Measurements from ENCODE around the gene SELENOH. TPM values are rescaled to one million over a fixed set of nuclear protein-coding genes. Genes with fewer than 3 reads are reported as not detected.

SELENOH gene
- polyA plus RNA-seq, 3 donors: 99.4 to 124 (median 108) TPM

- DNase-seq (ENCODE audit: low read depth in 3 of 3, low spot score in 2 of 3): no peak
Measured at GRCh38 chr11:57745206-57745605, 3.9 kb downstream of the SELENOH start.

GRCh38 chr11:57746920-57747319 lies 5.6 kb downstream of the SELENOH start:
- no peak for DNase-seq (ENCODE audit: low read depth in 3 of 3, low spot score in 2 of 3)

DNA sequence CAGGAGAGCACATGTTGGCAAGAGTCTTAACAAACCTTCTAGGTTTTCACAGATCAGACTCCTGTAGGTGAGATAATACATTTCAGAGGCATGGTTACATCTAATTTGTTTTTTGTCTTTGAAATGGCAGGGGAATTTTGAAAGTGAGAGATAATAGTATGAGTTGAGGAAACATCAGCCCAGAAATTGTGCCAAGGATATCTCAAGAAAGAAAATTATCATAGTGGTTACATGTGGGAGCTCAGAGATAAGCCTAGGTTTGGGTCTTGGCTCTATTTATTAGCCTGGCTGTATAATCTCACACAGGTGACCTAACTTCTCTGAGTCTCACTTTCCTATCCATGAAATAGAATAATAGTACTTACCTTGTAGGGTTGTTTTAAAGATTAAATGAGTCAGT lies 9.9 kb downstream of the SELENOH start:
- DNase-seq (ENCODE audit: low read depth in 3 of 3, low spot score in 2 of 3): no peak

DNA sequence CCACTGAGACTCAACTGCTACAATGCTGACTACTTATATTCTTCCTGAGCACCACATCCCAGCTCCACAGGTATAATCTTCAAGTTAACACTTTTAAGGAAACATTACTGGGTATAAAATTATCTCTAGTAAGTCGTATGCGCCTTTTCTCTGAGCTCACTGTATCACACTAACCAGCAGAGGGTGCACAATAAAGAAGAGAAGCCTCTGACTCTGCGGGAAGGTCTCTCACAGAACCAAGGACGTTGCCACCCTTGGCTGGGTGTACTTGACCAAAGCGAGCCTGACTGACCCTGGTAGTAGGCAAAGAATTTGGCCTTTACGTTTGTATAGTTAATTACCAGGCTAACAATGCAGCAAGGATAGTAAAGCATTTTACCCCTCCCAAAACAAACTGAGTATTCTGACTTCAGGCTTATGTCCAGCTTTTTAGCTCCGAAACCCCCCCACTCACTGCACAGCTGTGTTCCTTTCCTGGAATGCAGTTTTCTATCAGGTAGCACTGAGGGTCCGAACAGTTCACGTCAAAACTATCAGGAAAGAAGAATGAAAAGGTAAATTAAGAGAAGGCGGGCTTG lies 10.5 kb downstream of the SELENOH start, which contains the start of gene BTBD18:
TSS of gene BTBD18 (minus strand) at position 144 of the 578 bp plus-strand sequence. CDS start 631 bp downstream, outside the sequence.
- no peak for DNase-seq (ENCODE audit: low read depth in 3 of 3, low spot score in 2 of 3)

GRCh38 chr11:57752954-57753353 lies 11.7 kb downstream of the SELENOH start:
- DNase-seq (ENCODE audit: low read depth in 3 of 3, low spot score in 2 of 3): no peak

DNA sequence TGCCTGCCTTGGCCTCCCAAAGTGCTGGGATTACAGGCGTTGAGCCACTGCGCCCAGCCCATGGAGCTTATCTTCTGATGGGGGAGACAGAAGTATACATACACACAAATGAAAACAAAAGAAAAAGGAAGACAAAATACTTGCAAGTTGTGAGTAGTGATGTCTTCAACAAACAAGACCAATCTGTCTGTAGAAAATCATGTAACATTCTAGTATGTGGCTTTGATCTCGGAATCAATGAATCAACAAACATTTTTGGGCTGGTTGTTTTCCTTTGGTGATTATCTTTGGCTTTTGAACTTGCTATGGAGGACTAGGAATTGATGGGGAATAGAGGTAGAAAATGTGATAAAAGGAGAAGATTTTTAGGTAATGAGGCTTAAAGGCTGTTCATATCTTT lies 16.9 kb downstream of the SELENOH start:
- DNase-seq (ENCODE audit: low read depth in 3 of 3, low spot score in 2 of 3): no peak

- peak; percentile 95 to 97 (median 95) for DNase-seq (ENCODE audit: low read depth in 3 of 3, low spot score in 2 of 3)
Measured at GRCh38 chr11:57761301-57762234, 20.3 kb downstream of the SELENOH start, which contains the start of gene CTNND1. Gene CTNND1, plus strand, starts transcription at chr11:57761802. Its CDS starts 29,677 bp downstream, at chr11:57791479.

DNA sequence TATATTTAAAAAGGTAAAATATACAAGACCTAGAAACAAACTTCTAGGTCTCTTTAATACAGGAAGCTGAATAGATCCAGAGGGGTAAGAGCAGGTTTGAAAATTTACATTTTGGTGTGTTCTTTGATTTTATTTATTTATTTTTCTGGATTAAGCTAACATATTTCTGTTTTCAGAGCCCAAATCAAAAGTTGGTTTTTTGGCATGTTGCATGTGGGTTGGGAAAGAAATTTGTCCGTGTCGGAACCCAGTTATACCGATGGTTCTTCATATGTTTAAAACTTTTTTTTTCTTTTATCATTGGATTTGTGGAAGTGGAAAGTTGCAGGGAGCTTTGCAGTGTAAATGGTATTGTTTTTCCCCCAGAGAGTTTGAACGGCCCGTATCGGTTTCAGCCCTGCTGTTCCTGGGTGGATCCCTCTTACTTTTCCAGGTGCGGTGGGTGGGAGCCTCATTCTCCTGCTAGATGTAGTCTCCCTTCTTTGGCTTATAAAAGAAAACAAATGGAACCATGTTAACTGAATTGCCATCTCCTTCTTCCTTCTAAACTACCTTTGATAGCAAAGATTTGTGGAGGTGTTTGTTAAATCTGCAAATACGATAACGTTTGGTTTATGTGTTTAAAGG lies 21.1 kb downstream of the SELENOH start:
- no peak for DNase-seq (ENCODE audit: low read depth in 3 of 3, low spot score in 2 of 3)

DNA sequence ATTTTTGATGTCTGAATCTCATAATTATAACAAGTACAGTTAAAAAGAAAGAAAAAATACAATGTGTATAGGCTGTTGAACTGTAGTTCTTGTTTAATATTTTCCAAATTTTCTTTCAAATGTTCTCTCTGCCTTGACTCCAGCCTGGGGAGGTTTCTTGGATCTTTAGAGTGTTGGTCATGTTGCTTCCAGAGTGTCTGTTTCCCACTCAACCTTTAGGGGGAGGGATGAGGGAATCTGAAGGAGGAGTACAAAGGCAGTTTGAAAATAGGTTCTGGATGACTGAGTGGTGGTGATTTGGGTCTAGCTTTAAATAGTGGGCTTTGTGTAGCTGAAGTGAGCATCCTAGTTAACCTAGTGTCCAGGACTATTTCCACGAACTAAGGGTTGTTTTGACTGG lies 22.3 kb downstream of the SELENOH start:
- DNase-seq (ENCODE audit: low read depth in 3 of 3, low spot score in 2 of 3): no peak

GRCh38 chr11:57764021-57764420 lies 22.7 kb downstream of the SELENOH start:
- DNase-seq (ENCODE audit: low read depth in 3 of 3, low spot score in 2 of 3): no peak

- no peak for DNase-seq (ENCODE audit: low read depth in 3 of 3, low spot score in 2 of 3)
Measured at GRCh38 chr11:57764566-57764965, 23.3 kb downstream of the SELENOH start.

- no peak for DNase-seq (ENCODE audit: low read depth in 3 of 3, low spot score in 2 of 3)
Measured at GRCh38 chr11:57764972-57765371, 23.7 kb downstream of the SELENOH start.

DNA sequence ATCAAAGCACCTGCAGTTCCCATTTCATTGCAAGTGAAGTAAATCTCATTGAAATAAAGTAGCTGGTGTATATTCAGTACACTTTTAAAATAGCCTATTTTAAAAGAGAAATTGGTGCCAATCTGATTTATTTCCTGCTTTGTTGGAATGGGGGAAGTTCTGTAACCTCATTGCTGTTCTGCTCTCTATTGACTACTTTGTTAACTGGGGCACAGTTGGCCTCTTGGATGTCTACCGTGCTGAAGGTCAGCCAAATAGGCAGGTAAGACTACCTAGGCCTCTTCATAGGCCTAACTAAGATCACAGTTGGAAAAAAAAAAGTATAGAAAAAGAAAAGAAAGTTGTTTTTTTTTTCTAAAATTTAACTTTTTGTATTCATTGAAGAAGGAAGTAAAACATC lies 29.5 kb downstream of the SELENOH start:
- DNase-seq (ENCODE audit: low read depth in 3 of 3, low spot score in 2 of 3): no peak

DNA sequence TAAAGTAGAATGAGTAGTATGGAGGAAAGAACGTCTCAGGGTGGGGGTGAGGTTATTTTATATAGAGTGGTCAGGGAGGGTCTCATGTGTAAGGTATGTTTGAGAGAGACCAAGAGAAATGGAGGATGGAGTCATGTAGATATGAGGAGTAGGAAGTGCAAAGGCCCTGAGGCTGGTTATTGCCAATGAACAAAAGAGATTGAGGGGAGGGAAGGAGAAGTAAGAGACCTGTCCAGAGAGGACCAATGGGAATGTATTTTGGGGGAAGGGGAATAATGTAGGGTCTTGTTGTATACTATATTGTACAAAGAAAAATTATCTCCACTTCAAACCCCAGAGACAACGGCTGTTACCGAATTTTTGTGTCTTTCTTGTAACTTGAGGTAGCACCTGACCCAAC lies 30.1 kb downstream of the SELENOH start:
- no peak for DNase-seq (ENCODE audit: low read depth in 3 of 3, low spot score in 2 of 3)

- no peak for DNase-seq (ENCODE audit: low read depth in 3 of 3, low spot score in 2 of 3)
Measured at GRCh38 chr11:57772562-57772961, 31.3 kb downstream of the SELENOH start.

- no peak for DNase-seq (ENCODE audit: low read depth in 3 of 3, low spot score in 2 of 3)
Measured at GRCh38 chr11:57773026-57773598, 31.8 kb downstream of the SELENOH start.

DNA sequence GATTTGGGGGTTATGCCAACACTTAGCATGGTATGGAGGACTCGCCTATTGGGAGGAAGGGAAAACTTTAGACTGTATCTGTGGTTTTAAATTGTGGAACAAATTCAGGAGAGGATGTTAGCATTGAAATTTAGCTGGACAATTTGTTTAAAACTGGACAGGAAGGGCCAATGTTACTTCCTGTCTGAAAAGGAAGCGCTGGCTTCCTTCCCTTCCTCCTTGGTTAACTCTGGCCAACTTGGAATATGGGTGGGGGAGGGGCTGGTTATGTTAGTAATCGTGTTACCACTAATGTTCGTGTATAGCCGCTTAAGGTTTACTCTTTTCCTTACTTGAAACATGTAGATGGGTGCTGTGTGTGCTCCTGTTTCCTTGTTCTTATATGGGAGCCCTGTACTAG lies 34.2 kb downstream of the SELENOH start:
- no peak for DNase-seq (ENCODE audit: low read depth in 3 of 3, low spot score in 2 of 3)

GRCh38 chr11:57776031-57776521 lies 34.8 kb downstream of the SELENOH start:
- no peak for DNase-seq (ENCODE audit: low read depth in 3 of 3, low spot score in 2 of 3)

- no peak for DNase-seq (ENCODE audit: low read depth in 3 of 3, low spot score in 2 of 3)
Measured at GRCh38 chr11:57776577-57777210, 35.4 kb downstream of the SELENOH start.

- no peak for DNase-seq (ENCODE audit: low read depth in 3 of 3, low spot score in 2 of 3)
Measured at GRCh38 chr11:57777969-57778317, 36.7 kb downstream of the SELENOH start.

Measured in right renal cortex interstitium (tissue), 3 donors.